NOMO-1 treated with DMSO at 0.1 percent for 48 hours (cell line): ENCODE data around the gene CCDC57.

ENCODE experiments used
- DNase-seq: peaks from one replicate; lab custom pipeline; 2025; ENCODE audit not compliant: unreplicated experiment; lab: John Stamatoyannopoulos, UW

The CCDC57 gene

DNA sequence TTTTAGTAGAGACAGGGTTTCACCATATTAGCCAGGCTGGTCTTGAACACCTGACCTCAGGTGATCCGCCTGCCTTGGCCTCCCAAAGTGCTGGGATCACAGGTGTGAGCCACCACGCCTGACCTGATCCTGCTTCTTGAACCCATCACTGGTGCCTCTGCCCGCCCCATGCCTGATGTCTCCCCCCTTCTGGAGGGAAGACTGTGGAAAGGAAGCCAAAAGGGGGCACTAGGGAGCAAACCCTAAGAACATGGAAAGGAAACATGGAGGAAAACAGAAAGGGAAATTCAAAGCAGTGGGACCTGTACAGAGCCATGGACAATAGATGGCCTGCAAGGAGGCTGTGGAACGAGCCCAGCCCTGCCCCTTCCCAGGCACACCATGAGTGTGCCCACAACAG lies 83.5 kb downstream of the CCDC57 start:
- DNase-seq: no peak

DNA sequence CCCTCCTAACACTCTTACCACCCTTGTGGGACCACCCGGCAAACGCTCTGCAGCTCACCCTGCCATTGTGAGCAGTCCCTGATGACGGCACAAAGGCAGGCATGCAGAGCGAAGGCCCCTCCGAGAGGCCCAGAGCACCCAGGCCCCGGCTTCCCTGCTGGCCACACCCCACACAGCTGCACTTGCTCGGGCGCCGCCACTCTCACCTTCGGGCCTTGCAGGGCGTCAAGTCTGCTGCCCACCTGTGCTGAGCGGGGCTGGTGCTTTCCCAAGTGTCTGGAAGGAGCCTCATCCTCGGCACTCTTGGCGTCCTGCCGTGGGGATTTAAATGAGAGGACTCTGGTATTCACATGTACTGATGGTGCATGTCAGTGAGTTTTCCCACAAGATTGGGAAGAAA lies 84.4 kb downstream of the CCDC57 start:
- no peak for DNase-seq

DNA sequence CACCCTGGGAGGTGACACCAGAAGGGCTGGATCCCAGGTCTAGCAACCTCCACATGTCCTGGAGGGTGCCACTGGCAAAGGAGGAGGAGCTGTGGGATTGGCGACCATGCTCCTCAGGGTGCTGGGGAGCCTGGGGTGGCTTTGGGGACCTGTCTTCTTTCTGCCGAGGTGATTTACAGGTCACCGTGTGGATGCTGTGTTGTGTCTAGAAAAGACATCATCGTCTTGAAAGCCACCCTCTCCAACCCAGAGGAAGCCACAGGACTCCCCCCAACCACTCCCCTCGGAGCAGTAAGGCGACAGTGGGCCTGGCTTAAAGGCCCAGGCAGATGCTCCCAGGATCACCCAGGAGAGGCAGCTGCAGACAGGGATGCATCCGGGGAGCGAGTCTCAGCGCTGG lies 84.9 kb downstream of the CCDC57 start:
- no peak for DNase-seq

DNA sequence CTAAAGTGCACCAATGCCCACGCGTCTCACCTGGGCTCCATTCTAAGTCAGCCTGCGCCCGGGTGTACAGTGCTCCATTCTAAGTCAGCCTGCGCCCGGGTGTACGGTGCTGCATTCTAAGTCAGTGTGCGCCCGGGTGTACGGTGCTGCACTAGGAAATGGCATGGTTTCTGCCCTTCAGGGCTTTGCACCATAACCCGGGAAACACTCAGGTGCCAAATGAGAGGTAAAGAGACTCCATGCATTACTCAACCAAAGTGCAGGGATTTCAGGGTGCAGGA lies 85.4 kb downstream of the CCDC57 start:
- DNase-seq: no peak

DNA sequence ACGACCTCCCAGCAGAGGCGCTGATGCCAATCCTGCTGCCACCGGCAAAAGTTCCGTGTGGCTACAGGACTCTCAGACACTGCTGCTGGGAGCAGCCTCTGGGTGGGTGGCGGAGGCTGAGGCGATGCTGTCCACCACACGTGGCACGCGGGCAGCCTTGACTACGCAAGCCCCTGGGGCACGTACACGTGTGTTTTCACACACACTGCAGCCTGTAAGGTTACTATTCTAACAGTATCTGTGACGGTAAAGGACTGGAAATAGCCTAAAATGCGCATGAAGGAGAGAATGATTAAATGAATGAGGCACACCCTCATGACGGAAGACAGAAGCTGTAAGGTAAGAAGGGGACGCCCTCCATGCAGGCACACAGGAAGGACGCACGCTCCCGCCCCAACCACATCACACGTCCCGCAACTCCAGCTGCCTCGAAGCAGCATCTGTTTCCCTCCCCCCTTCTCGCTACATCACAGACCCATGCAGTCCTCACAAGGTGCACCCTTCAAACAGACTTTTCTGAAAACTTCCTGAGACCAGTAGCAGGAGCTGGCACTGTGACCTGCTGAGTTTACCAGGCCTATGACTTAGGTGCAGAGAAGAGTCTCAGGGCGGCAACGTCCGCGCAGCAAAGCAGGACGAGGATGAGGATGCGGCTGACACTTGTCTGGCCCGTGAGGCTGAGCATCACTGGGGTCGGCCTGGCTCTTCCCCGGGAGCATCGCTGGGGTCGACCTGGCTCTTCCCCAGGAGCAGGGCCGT lies 85.9 kb downstream of the CCDC57 start:
- no peak for DNase-seq

DNA sequence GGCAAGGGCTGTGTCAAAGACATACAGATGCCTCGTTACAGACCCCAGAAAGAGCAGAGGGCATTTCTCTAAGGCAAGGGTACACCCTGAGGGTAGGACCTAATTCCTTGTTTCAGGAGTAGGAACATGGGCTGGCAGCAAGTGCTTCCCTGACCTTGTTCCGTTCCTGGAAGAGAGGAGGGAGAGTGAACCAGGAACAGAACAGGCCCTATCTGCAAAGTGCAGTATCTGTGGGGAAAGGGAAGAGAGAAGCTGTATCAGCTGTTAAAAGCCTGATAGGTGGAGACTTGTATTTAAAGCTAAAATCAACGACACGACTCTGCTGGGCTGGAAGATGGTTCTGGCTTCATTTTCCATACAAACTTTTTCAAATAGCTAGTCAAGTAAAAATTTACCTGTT lies 88.5 kb downstream of the CCDC57 start:
- DNase-seq: no peak

DNA sequence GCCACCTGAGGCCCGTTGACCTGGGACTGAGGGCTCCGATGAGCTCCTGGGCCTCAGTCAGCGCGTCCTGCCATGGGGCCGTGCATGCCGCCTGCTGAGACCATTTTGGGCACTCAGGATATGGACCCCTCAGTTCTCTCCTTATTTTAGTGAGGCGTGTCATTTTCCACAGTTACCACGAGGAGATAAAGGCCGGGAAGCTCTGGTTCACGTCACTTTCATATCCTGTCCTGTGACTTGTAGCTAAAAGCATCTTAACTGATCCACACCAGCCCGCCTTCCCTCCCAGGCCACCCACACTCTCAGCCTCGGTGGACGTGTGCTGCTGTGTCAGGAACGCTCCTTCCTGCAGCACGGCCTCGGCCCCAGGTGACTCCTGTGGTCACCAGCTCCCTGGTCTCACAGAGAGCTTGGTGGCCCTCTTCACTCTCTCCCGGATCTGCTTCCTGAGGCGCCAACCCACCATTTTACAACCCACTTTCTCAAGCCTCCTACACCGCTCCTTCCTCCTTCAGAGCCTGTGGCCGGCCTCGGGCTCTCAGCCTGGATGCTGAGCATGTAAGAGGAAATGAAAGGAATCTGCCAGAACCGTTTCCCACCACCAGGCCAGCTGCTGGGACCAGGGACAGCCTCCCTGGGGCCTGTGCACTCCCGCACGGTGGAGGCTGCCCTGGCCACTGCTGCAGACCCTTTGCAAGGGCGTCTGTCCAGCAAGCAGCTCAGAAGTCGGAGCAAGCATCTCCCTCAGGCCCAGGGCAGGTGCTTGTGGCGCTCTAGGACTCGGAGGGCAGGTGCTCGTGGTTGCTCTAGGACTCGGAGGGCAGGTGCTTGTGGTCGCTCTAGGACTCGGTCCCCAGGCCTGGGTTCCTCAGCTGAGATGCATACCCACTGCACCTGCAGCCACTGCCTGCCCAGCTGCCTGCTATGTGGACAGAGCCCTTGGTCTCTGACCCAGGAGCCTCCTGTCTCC lies 90.7 kb downstream of the CCDC57 start:
- DNase-seq: no peak

DNA sequence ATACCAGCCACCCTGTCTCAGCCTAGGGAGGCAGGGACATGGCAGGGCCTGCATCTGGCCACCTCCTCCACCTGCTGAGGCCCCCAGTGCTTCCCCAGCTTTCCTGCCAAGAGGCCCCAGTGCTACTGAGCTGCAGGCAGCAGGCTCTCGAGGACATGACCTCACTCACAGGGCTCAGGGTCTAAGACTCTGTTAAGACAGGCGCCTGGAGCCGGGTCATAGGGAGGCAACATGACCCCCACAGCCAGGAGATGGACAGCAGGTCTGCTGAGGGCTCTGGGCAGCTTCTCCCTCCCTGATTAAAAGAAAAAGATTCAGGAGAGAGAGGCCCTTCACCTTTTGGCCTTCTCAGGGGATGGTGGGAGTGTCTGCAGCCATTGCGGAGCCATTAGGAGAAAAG lies 91.4 kb downstream of the CCDC57 start:
- no peak for DNase-seq

DNA sequence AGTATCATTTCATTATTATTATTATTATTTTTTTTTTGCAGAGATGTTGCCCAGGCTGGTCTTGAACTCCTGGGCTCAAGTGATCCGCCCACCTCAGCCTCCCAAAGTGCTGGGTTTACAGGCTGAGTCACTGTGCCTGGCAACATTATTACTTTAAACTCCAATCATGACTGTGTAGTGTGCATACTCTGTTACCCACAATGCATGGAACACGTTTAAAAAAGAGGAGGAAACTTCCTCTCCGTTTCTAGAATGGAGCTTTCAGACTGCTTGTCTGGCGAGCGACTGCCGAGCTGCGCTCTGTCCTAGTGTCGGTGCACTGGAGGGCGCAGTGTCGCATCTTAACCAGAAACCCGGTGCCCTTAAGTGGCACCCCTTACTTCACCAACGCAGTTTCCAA lies 92.5 kb downstream of the CCDC57 start:
- DNase-seq: no peak

DNA sequence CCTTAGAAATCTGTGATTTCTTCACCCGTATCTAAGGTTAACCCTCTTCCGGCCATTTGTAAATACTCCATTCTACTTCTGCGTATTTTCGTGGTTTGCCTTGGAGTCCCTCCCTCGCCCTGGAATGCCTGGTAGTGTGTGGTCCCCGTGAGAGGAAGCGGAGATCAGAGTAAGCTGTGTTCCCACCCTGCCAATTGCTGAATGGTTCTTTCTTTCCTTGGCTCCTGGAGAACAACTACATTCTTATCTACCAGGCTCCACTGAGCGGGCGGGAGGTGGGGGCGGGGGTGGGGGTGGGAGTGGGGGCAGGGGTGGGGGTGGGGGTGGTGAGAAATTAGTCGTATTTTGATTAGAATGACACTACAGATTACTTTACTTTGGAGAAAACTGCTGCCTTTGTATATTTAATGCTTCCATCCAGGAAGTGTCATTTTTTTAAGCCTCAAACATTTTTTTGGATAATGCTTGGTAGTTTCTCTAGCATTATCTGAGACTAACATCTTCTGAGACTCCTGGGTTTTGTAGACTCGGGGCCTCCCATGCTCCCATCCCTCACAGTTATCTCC lies 93.7 kb downstream of the CCDC57 start:
- no peak for DNase-seq

DNA sequence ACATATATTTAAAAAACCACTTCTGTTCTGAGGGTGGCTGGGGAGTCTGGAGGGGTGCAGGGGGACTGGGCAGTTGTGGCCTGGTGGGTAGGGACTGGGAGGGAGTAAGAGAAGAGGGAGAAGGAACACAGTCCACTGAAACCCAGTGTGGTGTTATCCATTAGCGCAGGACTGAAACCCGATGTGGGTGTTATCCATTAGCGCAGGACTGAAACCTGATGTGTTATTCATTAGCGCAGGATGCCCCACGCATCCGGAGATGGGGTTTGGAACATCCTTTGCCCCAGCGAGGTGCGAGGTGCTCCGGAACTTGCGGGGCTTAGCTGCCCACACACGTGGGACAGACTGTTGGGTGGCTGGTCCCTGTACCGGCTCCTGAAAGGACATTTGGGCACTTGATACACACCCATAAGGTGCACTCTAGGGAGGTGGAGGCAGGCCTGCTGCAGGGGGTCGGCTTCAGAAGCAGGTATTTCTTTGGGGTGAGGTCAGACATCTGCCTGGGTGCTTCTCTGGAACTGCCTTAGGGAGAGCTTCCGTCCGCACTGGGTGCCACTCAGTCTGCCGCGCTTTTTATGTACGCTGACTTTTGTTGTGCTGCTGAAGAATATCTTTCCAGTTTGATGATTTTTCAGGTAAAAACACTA lies 94.4 kb downstream of the CCDC57 start:
- no peak for DNase-seq

DNA sequence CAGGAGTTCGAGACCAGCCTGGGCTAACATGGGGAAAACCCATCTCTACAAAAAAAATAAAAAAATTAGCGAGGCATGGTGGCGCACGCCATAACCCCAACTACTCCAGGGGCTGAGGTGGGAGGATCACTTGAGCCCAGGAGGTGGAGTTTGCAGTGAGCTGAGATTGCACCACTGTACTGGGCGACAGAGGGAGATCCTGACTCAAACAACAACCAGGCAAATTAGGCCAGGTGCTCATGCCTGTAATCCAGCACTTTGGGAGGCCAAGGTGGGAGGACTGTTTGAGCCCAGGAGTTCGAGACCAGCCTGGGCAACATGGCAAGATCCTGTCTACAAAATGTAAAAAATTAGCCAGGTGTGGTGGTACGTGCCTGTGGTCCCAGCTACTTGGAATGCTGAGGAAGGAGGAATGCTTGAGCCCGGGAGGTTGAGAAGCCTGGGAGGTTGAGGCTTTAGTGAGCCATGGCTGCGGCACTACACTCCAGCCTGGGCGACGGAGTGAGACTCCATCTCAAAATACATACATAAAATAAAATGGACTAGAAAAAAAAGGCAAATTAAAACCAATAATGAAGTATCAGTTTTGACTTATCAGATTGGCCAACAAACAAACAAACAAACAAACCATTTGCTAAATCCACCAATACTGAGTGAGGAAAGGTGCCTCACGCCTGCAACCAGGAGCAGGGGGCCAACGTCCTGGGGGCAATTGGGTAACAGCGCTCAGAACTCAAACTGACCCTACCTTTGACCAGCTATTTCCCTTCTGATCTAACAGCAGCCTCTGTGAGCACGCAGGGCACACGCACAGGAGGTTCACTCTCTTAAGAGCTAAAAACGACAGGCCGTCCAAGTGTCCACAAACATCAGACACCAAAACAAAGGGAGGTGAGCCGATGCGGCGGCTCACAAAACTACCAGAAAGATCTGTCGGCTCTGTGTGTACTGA lies 95.2 kb downstream of the CCDC57 start:
- DNase-seq: no peak

DNA sequence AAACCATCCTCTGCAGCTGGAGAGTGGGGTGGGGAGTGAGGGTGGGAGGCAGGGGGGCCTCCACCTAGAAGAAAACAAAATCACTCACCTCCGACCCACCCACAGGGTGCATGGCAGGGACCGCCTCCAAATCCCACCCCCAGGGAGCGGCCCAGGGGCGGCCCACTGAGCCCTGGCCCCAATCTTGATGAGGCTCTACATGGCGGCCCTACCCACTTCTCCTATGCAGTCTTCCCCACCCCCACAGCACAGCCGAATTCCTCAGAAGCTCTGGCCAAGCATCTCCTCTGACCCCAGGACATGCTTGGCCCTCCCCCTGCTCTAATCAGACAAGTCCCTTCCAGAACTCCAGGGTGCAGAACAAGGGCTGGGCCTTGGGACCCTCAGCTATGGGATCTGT lies 96.4 kb downstream of the CCDC57 start:
- DNase-seq: no peak

DNA sequence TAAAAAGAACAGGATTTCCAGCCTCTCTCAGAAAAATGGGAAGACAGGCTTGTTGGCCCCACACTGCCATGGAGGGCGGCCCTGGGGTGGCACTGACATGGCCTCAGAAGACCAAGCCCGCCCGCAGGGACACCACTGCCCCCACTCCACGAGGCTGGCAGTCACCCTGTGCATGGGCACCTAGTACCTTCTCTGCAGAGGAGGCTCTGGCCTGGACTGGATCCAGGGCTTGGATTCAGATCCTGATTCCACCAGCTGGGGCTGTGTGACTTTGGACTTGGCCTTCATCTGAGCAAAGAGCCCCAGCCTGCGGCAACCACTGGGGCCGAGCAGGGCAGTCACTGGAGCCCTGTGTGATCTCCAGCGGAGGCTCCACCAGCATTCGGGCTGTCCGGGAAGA lies 97.8 kb downstream of the CCDC57 start:
- no peak for DNase-seq

DNA sequence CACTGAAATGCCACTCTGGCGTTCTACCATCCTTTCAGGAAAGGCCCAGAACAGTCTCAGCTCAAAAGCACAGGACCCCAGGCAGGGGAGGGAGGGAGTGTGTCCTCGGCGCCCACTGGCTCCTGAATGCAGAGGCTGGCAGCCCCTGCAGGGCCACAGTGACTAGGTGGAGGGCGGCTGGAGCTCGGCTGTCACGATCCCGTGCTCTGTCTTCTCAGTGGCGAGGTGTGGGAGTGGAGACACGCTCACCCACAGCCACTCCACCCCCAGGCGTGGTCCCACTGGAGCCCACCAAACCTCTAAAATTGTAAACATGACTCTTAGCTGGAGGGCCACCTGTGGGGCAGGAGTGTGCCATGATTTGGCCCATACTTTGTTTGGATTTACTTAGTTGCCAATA lies 98.2 kb downstream of the CCDC57 start:
- no peak for DNase-seq

DNA sequence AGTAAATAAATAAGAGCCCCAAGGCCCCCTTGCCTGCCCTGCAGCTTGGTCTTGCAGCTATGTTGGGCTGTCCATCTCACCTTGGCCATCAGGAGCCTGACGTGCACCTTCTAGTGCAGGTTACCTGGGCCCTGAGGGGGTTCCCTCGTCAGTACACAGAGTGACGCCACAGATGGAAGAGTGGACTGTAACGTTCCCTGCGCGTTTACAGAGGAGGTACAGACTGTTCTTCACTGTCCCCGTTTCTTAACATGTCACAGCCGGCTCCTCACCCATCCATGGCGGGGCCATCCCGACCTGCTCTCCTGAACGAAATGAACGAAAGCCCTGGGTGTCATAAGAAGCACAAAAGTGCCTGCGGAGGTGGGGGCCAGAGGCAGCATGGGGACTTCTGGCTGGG lies 98.7 kb downstream of the CCDC57 start:
- no peak for DNase-seq

DNA sequence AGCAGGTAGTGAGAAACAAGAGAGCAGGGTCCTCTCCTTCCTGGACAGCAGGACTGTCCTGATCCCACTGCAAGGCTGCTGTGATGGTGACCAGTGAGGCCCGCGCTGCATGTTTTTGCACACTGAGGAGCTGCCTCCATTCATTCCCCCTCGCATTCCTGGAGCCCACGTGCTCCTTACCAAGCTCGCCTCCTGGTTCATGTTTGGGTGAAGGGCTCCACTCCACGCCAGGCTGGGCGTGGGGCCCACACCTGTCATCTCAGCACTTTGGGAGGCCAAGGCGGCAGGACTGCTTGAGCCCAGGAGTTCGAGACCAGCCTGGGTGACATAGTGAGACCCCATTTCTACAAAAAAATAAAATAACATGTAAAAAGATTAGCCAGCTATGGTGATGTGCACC lies 99.2 kb downstream of the CCDC57 start:
- no peak for DNase-seq

DNA sequence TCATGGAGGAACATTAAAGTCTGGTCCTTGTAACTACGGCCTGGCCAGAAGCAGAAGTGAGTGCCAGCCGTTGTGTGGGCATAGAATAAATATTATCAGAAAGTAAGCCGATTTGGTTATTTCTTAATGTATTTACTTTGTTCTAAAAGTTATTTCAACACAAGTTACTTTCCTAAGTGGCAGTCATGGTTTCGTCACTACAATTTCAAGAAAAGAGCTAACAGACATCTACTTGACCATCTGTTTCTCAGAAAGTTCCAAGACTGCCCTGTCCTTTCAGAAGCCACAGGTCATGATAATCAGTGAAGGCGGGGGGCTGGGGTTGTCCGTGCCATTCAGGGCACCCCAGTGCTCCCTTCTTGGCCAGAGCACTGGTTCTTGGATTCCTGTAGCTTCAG lies 99.7 kb downstream of the CCDC57 start:
- DNase-seq: no peak

DNA sequence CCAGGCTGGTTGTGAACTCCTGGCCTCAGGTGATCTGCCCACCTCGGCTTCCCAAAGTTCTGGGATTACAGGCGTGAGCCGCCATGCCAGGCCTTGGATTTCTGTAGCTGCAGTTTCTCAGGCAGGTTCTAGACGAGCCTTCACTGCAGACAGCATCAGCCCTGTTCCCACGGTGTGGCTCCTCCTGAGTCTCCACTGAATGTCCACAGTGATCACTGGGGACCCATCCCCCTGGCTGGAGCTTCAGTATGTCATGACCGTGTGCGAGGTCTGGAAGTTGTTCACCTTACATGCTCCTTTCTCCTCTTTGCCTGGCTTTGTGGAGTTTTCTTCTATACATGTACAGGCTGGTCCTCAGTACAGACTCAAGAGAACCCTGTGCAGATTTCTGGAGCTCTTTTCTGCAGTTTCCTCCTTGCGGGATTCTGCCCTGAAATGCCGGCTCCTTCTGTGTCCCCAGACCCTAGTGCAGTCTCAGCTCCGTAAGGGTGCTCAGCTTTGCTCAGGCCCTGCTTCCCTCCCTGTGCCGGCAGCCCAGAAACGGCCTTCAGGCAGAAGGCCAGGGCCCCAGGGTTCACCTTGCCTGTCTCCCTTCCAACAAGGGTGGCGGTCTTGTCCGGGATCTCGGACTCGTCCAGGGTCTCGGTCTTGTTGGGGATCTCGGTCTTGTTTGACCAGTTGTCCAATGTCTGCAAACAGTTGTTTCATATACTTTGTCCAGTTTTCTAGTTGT lies 100.3 kb downstream of the CCDC57 start:
- DNase-seq: no peak

DNA sequence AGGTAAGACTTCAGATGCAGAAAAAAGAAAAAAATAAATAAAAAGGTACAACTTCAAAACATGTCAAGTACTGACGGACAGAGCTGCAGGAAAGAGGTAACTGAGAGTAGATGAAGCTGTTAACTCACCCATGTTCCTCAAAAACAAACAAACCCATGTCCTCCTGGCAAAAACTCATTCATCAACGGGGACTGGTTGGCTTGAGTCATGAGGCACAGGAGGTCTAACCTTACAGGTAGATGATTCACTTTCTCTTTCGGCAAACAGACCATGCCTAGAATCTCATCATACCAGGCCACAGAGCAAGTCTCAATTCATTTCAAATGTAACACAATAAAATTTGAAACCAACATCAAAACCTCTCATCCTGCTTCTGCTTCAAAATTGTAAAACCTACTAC lies 102.3 kb downstream of the CCDC57 start:
- no peak for DNase-seq
